H54 (cell line): ENCODE measurements around the gene TSPAN10.

Experiments
- DNase-seq: peaks from one replicate; pipeline ENCODE4 v3.0.0; 2011; ENCODE audit warnings: low spot score, mixed read lengths; ENCODE audit not compliant: insufficient read length
- FAIRE-seq: peaks from 3 replicates; lab custom pipeline; 2011; peaks lifted over from hg19 to GRCh38; lab: Jason Lieb, UNC
- POLR2A ChIP-seq: IDR thresholded peaks from 2 replicates; pipeline ENCODE4 v1.6.1; 2011; ENCODE audit warnings: low read depth, mild to moderate bottlenecking, low read length

Gene TSPAN10

DNA sequence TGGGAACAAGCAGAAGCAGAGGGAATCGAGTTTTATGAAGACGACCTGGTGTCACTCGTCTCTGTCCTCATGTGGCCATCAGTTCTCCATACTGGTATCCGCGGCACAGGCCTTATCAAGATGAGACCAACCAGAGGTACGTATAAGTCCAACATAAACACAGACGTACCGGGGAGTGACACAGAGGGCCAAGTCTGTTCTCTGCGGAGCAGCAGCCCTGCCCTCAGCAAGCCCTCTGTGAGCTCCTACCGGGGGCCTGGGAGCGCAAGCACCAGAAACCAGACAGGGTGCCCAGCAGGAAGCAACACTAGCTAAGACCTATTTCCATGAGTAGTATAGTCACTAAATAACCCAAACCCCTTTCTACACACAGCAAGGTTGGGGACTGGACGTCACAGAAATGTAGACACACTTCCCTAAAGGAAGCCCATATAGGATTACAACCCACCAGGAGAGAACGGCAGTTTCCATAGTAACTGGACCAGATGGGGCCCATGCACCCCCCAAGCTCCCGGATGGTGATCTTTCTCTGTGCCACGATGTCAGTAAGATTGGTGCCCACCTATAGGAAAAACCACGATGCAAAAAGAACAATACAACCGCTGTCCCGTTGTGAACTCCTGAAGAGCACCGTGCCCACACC, 45.7 kb downstream of the TSPAN10 start:
- DNase-seq: no peak
- FAIRE-seq: no peak
- no peak for TF ChIP-seq POLR2A

DNA sequence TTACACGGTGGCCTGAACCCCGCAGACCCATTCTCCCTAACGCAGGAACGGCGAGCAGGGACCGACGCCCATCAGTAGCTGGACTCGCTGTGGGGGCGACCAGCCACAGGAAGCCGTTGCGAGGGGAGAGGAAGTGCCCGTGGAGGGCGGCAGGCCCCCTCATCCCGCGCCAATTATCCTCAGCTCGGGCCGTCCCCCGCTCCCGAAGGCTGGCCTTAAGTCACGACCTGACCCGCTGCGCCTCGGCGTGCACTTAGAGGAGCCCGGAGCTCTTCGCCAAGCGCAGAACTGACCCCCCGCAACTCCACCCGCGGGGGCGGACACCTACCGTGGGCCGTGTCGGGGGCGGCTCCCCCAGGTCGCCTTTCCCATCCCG, 46.2 kb downstream of the TSPAN10 start:
- TF ChIP-seq POLR2A: no peak
- no peak for FAIRE-seq
- DNase-seq: no peak

DNA sequence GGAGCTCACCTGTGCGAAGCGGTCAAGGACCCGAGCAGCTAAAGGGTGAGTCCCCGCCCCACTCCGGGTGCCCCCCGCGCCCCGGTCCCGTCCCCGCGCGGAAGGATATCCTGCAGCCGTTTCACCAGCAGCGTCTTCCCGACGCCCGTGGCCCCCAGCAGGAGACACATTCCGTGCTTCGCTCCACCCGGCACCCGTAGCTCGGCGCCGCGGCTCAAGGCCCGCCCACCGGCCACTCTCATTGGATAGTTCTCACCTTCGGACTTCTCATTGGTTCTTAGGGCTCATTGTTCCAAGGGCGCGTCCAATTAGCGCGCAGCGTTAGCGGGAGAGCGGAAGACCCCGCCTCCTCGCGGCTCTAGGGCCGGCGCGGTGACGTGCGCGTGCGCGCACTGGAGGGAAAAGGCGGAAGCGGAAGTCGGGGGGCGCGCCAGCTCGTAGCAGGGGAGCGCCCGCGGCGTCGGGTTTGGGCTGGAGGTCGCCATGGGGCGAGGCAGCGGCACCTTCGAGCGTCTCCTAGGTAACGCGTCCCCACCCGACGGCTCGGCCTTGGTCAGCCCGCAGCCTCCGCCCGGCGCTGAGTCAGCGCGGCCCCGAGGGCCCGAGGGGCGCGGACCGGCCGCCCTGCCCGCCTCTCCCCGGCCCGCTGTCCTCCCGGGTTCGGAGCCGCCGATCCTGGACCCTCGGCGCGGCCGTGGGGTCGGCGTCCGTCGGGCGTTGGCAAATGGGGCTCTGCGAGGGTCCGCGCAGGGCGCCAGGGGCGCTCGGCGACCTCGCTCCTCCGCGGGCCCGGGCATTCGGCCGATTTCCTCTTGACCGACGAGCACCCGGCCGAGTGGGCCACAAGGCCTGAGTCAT, 46.8 kb downstream of the TSPAN10 start, which contains the start of the genes ARL16 and HGS:
Gene ARL16, minus strand, starts transcription at position 214 of the 858 bp plus-strand sequence. Its CDS starts 44 bp downstream, at position 170.
Gene HGS, plus strand, starts transcription at position 428 of the 858 bp plus-strand sequence. Its CDS starts 56 bp downstream, at position 484.
- FAIRE-seq (no peak), DNase-seq (peak; percentile 98)
- TF ChIP-seq POLR2A: peak; percentile 72

DNA sequence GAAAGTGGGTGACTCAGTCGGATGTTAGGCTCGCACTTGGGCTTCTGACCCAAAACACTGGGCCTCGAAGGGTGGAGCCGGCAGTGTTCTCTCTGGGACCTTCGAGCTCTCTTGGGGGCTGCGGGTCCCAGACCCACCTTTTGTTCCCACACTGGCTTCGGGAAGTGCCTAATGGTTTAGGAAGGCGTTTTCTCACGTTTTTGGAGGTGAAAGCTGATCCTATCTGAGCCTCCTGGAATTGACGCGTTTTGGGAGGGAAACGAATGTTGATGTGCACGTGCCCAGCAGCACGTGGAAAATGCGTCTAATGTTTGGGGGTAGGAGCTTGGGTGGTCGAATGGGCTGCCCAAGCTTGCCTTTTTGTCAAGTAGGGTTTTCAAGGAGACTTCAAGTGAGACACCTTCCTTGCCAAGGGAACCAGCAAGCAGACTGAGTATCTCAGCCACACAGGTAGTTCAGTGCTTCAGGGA, 47.5 kb downstream of the TSPAN10 start:
- DNase-seq (no peak), FAIRE-seq (no peak)
- 0 out of 2 replicates have a peak, but pooled peaks have one; percentile 7 for TF ChIP-seq POLR2A

DNA sequence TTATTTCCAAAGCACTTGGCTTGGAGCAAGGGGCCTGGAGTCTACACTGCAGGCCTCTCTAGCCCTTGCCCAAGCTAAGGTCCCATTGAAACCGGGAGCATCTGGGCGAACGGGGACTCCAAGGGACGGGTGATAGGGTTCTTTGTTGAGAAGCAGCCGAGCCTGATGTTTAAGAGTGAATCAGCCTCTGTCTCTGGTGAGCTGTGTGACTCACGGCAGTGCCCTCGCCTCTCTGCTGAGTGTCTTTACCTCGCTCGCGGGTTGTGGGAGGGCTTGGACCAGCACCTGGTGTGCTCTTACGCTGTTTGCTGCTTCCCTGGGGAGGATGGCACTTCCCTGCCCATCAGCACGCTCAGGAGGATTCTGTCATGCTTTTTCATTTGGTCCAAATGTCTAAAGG, 48.1 kb downstream of the TSPAN10 start:
- TF ChIP-seq POLR2A: no peak
- FAIRE-seq: peak; percentile 6

DNA sequence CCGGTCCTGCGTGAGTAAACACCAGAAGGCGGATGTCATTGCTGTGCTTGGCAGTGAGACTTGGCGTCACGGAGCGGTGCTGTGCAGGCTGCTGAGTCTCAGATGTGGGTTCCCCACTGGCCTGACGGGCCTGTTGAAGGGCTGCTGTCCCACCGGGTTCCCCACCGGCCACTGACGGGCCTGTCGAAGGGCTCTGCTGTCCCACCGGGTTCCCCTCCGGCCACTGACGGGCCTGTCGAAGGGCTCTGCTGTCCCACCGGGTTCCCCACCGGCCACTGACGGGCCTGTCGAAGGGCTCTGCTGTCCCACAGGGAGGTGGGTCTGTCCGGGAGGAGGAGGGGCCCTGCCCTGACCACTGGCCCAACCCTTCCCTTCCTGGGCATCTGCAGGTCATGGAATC, 49.6 kb downstream of the TSPAN10 start:
- TF ChIP-seq POLR2A: no peak
- FAIRE-seq (no peak), DNase-seq (no peak)

More for the DNA sequence above, 48.1 kb downstream of the TSPAN10 start:
- peak; percentile 98 for DNase-seq

DNA sequence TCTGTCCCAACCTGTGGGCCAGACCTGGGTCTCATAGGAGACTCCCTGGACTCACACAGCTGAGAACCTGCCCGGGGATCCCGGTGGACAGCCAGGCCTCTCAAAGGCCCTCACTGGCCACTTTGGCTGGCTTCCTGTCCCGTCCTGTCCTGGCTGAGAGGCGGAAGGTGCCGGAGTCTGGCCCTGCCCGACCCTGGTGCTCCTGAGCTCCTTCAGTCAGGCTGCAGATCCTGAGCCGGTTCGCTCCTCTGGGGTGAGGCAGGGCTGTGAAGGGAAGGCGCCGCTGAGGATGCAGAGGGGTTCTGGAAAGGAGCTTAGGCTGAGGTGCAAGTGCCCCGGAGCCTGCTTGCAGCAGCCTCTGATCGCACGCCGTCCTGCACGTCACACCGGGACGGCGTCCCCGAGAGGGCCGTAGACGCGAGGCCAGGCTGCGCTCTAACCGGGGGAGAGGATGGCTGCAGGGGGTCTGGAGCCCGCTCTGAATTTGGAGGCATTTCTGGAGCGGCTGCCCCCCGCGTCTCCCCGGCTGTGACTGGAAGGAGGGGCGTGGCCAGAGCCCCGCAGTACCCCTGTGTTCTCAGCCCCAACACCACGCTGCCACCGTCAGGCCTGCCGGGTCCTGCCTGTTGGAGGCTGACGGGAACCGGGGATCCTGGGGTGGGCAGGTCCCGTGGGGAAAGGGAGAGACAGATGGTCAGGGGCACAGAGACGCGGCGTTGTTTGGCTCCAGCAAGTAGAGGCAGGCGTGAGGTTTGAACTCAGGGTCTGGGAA, 51.0 kb downstream of the TSPAN10 start:
- TF ChIP-seq POLR2A: no peak
- no peak for DNase-seq
- no peak for FAIRE-seq

DNA sequence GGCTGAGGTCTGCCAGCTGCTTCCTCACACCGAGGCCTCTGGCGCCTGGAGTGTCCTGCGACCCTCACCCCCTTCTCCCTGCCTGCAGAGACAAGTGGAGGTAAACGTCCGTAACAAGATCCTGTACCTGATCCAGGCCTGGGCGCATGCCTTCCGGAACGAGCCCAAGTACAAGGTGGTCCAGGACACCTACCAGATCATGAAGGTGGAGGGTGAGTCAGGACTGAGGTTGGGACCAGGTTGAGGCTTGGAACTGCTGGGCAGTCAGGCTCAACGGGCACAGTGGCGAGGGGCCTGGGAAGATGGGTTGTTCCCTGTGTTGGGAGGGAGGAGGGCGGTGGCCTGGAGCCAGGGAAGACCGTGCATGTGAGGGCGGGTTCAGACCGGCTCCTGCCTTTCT, 51.6 kb downstream of the TSPAN10 start:
- no peak for DNase-seq
- FAIRE-seq: no peak
- TF ChIP-seq POLR2A: no peak

DNA sequence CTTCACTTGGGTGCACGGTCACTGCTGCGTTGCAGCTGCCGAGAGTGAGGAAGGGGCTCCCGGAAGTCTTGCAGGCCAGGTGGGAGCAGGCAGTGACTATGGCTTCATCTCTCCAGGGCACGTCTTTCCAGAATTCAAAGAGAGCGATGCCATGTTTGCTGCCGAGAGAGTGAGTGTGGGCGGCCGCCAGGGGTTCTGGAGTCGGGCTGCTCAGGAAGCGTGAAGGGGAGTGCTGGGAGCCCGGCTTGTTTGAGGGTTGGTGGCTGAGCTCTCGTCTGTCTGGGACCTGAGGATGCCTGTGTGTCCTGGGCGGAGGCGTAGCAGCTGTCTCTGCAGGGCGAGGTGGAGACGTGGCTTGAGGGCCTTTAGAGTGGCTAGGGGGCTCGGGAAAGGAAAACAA, 53.1 kb downstream of the TSPAN10 start:
- no peak for FAIRE-seq

DNA sequence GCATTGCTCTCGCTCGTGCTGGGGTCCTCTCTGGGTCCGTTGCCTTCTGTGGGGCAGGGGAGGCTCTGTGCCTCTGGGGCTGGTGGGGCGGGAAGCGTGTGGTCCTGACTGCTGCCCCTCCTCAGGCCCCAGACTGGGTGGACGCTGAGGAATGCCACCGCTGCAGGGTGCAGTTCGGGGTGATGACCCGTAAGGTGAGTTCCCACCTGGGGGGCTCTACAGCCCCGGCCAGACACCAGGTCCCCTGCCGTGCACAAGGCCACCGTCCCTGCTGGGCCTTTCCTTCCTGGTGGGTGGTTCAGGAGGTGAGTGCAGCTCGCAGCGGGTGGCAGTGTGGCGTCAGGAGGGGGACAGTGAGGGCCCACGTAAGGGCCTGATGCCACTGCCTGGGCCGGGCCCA, 53.6 kb downstream of the TSPAN10 start:
- TF ChIP-seq POLR2A: no peak
- DNase-seq (no peak), FAIRE-seq (no peak)

More for the DNA sequence above, 53.1 kb downstream of the TSPAN10 start:
- DNase-seq: no peak
- TF ChIP-seq POLR2A: no peak

DNA sequence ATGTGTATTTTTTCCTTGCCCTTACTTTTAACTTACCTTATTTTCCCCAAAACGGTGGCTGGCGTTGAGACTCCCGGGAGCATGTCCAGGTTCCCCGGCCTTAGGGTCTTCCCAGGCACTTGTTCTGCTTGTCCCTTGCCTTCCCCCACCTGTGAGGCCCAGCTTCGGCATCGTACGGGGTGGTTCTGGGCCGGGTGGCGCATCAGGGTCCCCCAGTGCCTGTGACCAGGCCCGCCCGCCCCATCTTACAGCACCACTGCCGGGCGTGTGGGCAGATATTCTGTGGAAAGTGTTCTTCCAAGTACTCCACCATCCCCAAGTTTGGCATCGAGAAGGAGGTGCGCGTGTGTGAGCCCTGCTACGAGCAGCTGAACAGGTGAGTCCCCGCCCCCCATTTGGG, 54.2 kb downstream of the TSPAN10 start:
- DNase-seq: no peak
- no peak for TF ChIP-seq POLR2A
- FAIRE-seq: no peak

DNA sequence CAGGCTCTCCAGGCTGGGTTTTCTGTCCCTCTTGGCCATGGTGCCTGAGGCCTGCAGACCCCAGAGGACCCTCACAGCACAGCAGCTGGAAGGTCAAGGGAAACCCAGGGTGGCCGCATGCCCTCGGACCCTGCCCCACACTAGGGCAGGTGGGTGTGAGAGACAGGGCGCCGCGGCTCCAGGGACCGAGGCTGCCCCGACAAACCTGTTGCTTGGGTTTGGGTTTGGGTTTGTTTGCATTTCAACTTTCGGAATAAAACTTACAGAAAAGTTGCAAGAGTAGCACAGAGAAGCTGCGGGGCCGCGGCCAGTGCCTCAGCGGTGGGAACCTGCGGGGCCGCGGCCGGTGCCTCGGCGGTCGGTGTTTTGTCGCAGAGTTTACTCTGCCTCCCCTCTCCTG, 54.6 kb downstream of the TSPAN10 start:
- DNase-seq (no peak), FAIRE-seq (no peak)
- TF ChIP-seq POLR2A: no peak

DNA sequence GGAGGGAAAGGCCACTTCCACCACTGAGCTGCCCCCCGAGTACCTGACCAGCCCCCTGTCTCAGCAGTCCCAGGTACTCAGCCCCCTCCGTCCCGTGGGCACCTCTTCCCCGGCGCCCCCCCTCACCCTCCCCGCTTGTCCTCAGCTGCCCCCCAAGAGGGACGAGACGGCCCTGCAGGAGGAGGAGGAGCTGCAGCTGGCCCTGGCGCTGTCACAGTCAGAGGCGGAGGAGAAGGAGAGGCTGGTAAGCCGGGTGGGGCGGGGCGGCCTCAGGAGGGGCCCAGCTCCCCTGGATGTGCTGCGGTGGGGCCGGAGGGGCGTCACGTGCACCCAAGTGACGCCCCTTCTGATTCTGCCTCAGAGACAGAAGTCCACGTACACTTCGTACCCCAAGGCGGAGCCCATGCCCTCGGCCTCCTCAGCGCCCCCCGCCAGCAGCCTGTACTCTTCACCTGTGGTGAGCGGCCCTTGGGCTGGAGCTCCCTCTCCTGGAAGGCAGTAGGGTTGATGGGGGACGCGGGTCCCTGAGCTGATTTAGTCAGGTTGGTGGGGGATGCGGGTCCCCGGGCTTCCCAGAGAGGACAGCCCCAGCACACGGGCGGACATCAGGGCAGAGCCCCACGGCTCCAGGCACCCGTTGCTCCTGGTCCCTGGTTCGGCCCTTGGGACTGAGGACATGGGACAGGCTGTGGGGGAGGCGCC, 56.7 kb downstream of the TSPAN10 start:
- FAIRE-seq: no peak
- DNase-seq: no peak
- no peak for TF ChIP-seq POLR2A
